K562 (cell line): ENCODE measurements around the gene SSR2. TPM values are rescaled to one million over a fixed set of nuclear protein-coding genes. Genes with fewer than 3 reads are reported as not detected.

Experiments used
- CAMTA2 ChIP-seq: fragments of 250-450 bp; sonication (Bioruptor Pico); conservative IDR thresholded peaks from 2 replicates; pipeline ENCODE4 v1.5.1; 2022
- EGR1 ChIP-seq: fragments of 450-650 bp; conservative IDR thresholded peaks from 2 replicates; pipeline ENCODE4 v1.6.1; 2017; ENCODE audit warnings: mild to moderate bottlenecking
- ETS1 ChIP-seq: conservative IDR thresholded peaks from 2 replicates; pipeline ENCODE4 v1.6.1; 2011; ENCODE audit warnings: low read depth, mild to moderate bottlenecking, low read length; ENCODE audit not compliant: control insufficient read depth
- FOXA1 ChIP-seq: fragments of 450-650 bp; IDR thresholded peaks from 2 replicates; pipeline ENCODE4 v1.6.1; 2016; ENCODE audit warnings: mild to moderate bottlenecking, borderline replicate concordance
- HDAC6 ChIP-seq: IDR thresholded peaks from 2 replicates; pipeline ENCODE4 v1.6.1; 2012; ENCODE audit warnings: low read depth, mild to moderate bottlenecking, control low read depth, inconsistent platforms, low read length, moderate library complexity
- HSF4 ChIP-seq: fragments of 250-450 bp; sonication (Bioruptor Pico); IDR thresholded peaks from 2 replicates; pipeline ENCODE4 v2.1.2; 2022; ENCODE audit warnings: mild to moderate bottlenecking, moderate library complexity, borderline replicate concordance
- JUNB ChIP-seq: fragments of 450-650 bp; formaldehyde crosslinking; conservative IDR thresholded peaks from 2 replicates; pipeline ENCODE4 v1.4.0; 2020; ENCODE audit warnings: mild to moderate bottlenecking
- MTA3 ChIP-seq: fragments of 450-650 bp; formaldehyde crosslinking; IDR thresholded peaks from 2 replicates; pipeline ENCODE4 v1.6.1; 2017; ENCODE audit warnings: mild to moderate bottlenecking, borderline replicate concordance
- NBN ChIP-seq: fragments of 450-650 bp; IDR thresholded peaks from 2 replicates; pipeline ENCODE4 v1.6.1; 2016; ENCODE audit warnings: low read depth, mild to moderate bottlenecking
- NFIX ChIP-seq: fragments of 250-450 bp; sonication (Bioruptor Pico); IDR thresholded peaks from 2 replicates; pipeline ENCODE4 v1.4.0; 2020; ENCODE audit warnings: low read depth, mild to moderate bottlenecking, moderate library complexity
- OTX1 ChIP-seq: fragments of 450-650 bp; formaldehyde crosslinking; IDR thresholded peaks from 2 replicates; pipeline ENCODE4 v1.4.0; 2022; ENCODE audit warnings: mild to moderate bottlenecking
- POLR2G ChIP-seq: fragments of 200-400 bp; formaldehyde crosslinking; IDR thresholded peaks from 2 replicates; pipeline ENCODE4 v1.6.1; 2017; ENCODE audit warnings: low read depth, mild to moderate bottlenecking, antibody characterized with exemption, low read length, moderate library complexity
- SLC30A9 ChIP-seq: fragments of 250-450 bp; sonication (Bioruptor Pico); IDR thresholded peaks from 2 replicates; pipeline ENCODE4 v1.8.0; 2022; ENCODE audit warnings: mild to moderate bottlenecking, moderate library complexity
- ZBTB12 ChIP-seq: fragments of 250-450 bp; sonication (Bioruptor Pico); IDR thresholded peaks from 2 replicates; pipeline ENCODE4 v1.4.0; 2020
- polyA plus RNA-seq, 8 experiments: library from polyadenylated mRNA; depleted of rRNA in 4 of 8; stranded (reverse) in 5 of 8; unstranded in 3 of 8; fragments of >200 nt; fragmentation: Nextera tagmentation in 2 of 8; fragmentation: Illumina TruSeq in 1 of 8; extraction: Ambion mirVana in 2 of 8; extraction: Trizol in 1 of 8; gene quantifications; 2 replicates each; pipeline versions ENCODE4 v1.2.1 to v1.2.3, GENCODE V29; 2011 to 2014; ENCODE audit warnings: inconsistent platforms in 1 of 8, missing spikeins in 1 of 8
- total RNA-seq, 7 experiments: library from RNA; depleted of rRNA in 6 of 7; stranded (reverse); fragments of >200 nt in 6 of 7; fragmentation: Illumina TruSeq in 2 of 7; extraction: Trizol in 2 of 7; gene quantifications; 2 replicates each; pipeline versions ENCODE4 v1.2.1 to v1.2.3, GENCODE V29; 2011 to 2021; ENCODE audit warnings: low replicate concordance in 1 of 7
- TF ChIP-seq, protein P1 (sequence below): sonication (generic); formaldehyde crosslinking; IDR thresholded peaks from 2 replicates; pipeline ENCODE4 v1.8.1; 2023; ENCODE audit warnings: missing genetic modification reagents, mild to moderate bottlenecking, borderline replicate concordance
- TF ChIP-seq, protein P2 (sequence below): fragments of 250-450 bp; sonication (Bioruptor Pico); IDR thresholded peaks from 2 replicates; pipeline ENCODE4 v1.8.0; 2022; ENCODE audit warnings: moderate library complexity, mild to moderate bottlenecking, inconsistent platforms
- TF ChIP-seq, protein P3 (sequence below): sonication (generic); formaldehyde crosslinking; IDR thresholded peaks from 2 replicates; pipeline ENCODE4 v1.8.0; 2022; ENCODE audit warnings: missing genetic modification reagents, mild to moderate bottlenecking, moderate library complexity, borderline replicate concordance

SSR2 gene
- total and polyA plus RNA-seq, 9 of the 15 experiments (the other 6 are each of a cell fraction or from before 2014, with no cell fraction given), result 161 to 411 (median 240) TPM

GRCh38 chr1:155976062-155976912, 44.5 kb downstream of the SSR2 start (continued):
- TF ChIP-seq, protein P1, sequence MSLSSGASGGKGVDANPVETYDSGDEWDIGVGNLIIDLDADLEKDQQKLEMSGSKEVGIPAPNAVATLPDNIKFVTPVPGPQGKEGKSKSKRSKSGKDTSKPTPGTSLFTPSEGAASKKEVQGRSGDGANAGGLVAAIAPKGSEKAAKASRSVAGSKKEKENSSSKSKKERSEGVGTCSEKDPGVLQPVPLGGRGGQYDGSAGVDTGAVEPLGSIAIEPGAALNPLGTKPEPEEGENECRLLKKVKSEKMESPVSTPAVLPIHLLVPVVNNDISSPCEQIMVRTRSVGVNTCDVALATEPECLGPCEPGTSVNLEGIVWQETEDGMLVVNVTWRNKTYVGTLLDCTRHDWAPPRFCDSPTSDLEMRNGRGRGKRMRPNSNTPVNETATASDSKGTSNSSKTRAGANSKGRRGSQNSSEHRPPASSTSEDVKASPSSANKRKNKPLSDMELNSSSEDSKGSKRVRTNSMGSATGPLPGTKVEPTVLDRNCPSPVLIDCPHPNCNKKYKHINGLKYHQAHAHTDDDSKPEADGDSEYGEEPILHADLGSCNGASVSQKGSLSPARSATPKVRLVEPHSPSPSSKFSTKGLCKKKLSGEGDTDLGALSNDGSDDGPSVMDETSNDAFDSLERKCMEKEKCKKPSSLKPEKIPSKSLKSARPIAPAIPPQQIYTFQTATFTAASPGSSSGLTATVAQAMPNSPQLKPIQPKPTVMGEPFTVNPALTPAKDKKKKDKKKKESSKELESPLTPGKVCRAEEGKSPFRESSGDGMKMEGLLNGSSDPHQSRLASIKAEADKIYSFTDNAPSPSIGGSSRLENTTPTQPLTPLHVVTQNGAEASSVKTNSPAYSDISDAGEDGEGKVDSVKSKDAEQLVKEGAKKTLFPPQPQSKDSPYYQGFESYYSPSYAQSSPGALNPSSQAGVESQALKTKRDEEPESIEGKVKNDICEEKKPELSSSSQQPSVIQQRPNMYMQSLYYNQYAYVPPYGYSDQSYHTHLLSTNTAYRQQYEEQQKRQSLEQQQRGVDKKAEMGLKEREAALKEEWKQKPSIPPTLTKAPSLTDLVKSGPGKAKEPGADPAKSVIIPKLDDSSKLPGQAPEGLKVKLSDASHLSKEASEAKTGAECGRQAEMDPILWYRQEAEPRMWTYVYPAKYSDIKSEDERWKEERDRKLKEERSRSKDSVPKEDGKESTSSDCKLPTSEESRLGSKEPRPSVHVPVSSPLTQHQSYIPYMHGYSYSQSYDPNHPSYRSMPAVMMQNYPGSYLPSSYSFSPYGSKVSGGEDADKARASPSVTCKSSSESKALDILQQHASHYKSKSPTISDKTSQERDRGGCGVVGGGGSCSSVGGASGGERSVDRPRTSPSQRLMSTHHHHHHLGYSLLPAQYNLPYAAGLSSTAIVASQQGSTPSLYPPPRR (CRISPR knock-in tag), result no peak
- TF ChIP-seq POLR2G (peak; percentile 48; the same call in 1 of the 2 replicates), NBN (peak; percentile 24; the same call in 1 of the 2 replicates), FOXA1 (no peak), MTA3 (no peak), NFIX (CRISPR knock-in tag) (no peak), CAMTA2 (CRISPR knock-in tag) (no peak), JUNB (CRISPR knock-in tag) (no peak), HSF4 (CRISPR knock-in tag) (no peak), SLC30A9 (CRISPR knock-in tag) (no peak), HDAC6 (no peak), OTX1 (CRISPR knock-in tag) (no peak), EGR1 (peak; percentile 85), ZBTB12 (CRISPR knock-in tag) (no peak), ETS1 (no peak; the same call in 1 of the 2 replicates)
- TF ChIP-seq, protein P2, sequence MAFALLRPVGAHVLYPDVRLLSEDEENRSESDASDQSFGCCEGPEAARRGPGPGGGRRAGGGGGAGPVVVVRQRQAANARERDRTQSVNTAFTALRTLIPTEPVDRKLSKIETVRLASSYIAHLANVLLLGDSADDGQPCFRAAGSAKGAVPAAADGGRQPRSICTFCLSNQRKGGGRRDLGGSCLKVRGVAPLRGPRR (CRISPR knock-in tag), result no peak
- TF ChIP-seq, protein P3, sequence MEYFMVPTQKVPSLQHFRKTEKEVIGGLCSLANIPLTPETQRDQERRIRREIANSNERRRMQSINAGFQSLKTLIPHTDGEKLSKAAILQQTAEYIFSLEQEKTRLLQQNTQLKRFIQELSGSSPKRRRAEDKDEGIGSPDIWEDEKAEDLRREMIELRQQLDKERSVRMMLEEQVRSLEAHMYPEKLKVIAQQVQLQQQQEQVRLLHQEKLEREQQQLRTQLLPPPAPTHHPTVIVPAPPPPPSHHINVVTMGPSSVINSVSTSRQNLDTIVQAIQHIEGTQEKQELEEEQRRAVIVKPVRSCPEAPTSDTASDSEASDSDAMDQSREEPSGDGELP (CRISPR knock-in tag), result peak; percentile 72
